ENCODE results near the gene ARHGEF39.
"Not testable (repeated sequence)": the region's sequence is repeated elsewhere in the genome, so short reads cannot be mapped to it uniquely, and the experiment has no call there.

DNA sequence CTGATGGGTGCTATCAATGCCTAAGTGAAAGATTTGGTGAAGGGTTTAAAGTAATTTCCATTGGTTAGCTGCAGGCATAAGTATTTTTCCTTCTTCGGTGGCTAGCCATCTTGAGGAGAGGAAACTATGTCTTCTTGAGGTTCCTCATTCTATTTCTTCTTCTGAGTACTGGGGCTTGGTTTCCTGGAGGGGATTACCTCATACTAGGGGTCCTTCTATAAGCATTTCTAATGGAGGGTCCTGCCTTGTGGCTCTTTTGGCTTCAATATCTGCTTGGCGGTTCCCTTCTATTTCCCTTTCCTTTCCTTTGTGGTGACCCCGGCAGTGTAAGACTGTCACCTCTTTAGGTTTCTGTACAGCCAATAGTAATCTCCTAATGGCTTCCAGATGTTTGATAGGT, 23.5 kb downstream of the ARHGEF39 start:
- TF ChIP-seq CTCF, POLR2A (IDR thresholded peaks at IDR 0.05): not testable (repeated sequence)

Data from tibial nerve (tissue), 3 donors.